HG02970 (cell line): ENCODE measurements around the gene SMAD3.
"Not testable (repeated sequence)": the region's sequence is repeated elsewhere in the genome, so short reads cannot be mapped to it uniquely, and the experiment has no call there.

ENCODE experiments used
- ATAC-seq: cut with Tn5 transposase; IDR thresholded peaks from one replicate; pipeline ENCODE4 v1.9.1; 2021; ENCODE audit warnings: mild to moderate bottlenecking, moderate library complexity, moderate number of reproducible peaks; ENCODE audit not compliant: unreplicated experiment, low FRiP score

SMAD3 gene

GRCh38 chr15:67065531-67066005 lies at the start of gene SMAD3:
Gene SMAD3 (plus strand): TSS chr15:67065602. CDS start chr15:67066155, 553 bp downstream.
- peak; percentile 59 for ATAC-seq

GRCh38 chr15:67017311-67017710 lies 48.1 kb upstream of the SMAD3 start:
- ATAC-seq, result no peak

GRCh38 chr15:67018026-67018425 lies 47.4 kb upstream of the SMAD3 start:
- ATAC-seq, result no peak

GRCh38 chr15:67018441-67018840 lies 47.0 kb upstream of the SMAD3 start:
- no peak for ATAC-seq

- ATAC-seq, result no peak
Measured at GRCh38 chr15:67019069-67019468, 46.3 kb upstream of the SMAD3 start.

GRCh38 chr15:67019884-67020520 lies 45.4 kb upstream of the SMAD3 start:
- no peak for ATAC-seq

GRCh38 chr15:67020668-67021067 lies 44.7 kb upstream of the SMAD3 start:
- not testable (repeated sequence) for ATAC-seq

GRCh38 chr15:67021455-67021854 lies 43.9 kb upstream of the SMAD3 start:
- no peak for ATAC-seq

GRCh38 chr15:67022587-67023105 lies 42.8 kb upstream of the SMAD3 start:
- no peak for ATAC-seq

- ATAC-seq, result no peak
Measured at GRCh38 chr15:67023517-67024313, 41.7 kb upstream of the SMAD3 start.

- ATAC-seq, result no peak
Measured at GRCh38 chr15:67024314-67024997, 40.9 kb upstream of the SMAD3 start.

GRCh38 chr15:67024998-67025368 lies 40.4 kb upstream of the SMAD3 start:
- no peak for ATAC-seq

- no peak for ATAC-seq
Measured at GRCh38 chr15:67025719-67026609, 39.4 kb upstream of the SMAD3 start.

GRCh38 chr15:67026610-67026967 lies 38.8 kb upstream of the SMAD3 start:
- no peak for ATAC-seq

GRCh38 chr15:67028440-67028839 lies 37.0 kb upstream of the SMAD3 start:
- not testable (repeated sequence) for ATAC-seq

- ATAC-seq, result no peak
Measured at GRCh38 chr15:67030036-67030762, 35.2 kb upstream of the SMAD3 start.

- no peak for ATAC-seq
Measured at GRCh38 chr15:67031331-67031730, 34.1 kb upstream of the SMAD3 start.

GRCh38 chr15:67032608-67033007 lies 32.8 kb upstream of the SMAD3 start:
- ATAC-seq, result no peak

GRCh38 chr15:67033012-67033411 lies 32.4 kb upstream of the SMAD3 start:
- no peak for ATAC-seq
